Measurements from ENCODE around the gene MYO5C.
"Not testable (repeated sequence)": the region's sequence is repeated elsewhere in the genome, so short reads cannot be mapped to it uniquely, and the experiment has no call there.

Gene MYO5C

DNA sequence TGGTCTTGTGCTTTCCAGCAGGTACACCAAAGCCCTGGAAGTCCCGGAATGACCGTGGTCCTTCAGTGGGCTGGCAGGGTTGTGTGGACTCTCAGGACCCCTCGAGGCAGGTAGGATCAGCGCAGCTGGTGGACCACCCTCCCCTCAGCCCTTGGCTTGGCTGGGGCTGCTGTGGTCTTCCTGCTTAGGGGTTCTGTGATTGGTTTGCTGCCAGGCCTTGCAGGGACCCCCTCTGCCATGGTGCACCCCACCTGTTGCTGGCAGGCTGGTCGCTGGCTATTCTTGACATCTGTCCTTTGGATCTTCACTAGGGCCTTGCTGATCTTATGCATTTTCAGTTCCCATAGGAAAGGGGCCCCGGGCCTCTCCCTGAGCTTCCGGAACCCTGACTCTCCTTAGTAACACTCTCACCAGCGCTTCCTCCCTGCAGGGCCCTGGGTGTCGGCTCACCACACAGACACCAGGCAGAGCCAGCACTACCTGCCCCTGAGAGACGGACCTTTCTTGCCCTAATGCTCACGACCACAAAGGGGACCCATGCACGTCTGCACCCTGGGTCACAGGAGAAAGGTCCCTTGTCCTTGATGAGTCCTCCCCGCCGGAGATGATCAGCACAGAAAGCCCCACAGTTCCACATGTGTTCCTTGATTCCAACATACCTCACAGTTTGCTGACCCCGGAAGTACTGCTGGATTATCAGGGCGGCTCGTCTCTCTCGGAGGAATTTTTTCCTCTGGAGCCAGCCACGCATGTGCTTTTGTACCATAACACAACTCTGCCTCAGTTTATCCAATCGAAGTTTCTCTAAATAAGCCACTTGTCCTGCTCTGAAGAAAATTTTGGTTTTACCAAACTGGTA lies 51.7 kb downstream of the MYO5C start:
- no peak for DNase-seq

DNA sequence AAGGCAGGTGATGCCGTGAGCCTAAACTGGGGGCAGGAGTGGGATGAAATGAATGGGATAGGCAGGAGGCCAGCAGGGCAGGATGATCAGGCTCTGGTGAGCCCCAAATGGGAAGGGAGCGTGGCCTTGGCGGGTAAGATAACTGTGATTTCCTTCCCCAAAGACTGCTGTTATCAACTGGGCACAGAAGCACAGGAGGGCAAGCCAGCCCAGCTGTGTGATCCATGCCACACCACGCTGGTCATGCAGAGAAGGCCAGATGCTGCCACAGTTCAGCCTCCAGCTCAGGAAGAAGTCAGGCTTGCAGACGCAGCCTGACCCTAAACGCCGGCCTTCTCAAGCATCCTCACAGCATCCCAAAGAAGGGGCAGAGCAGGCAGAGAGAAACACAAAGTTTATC lies 52.3 kb downstream of the MYO5C start:
- no peak for DNase-seq

DNA sequence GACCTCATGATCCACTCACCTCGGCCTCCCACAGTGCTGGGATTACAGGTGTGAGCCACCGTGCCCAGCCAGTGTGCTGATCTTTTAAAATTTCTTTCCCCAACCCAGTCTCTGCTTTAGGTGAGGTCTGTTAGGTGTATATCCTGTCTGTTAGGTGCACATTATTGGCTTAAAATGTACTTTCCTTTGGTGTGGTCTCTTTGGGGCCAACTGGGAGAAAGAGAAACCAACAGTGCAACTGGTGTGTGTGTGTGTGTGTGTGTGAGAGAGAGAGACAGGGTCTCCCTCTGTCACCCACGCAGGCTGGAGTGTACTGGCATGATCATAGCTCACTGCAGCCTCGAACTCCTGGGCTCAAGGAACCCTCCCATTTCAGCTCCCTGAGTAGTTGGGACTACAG lies 54.1 kb downstream of the MYO5C start:
- DNase-seq, result no peak

DNA sequence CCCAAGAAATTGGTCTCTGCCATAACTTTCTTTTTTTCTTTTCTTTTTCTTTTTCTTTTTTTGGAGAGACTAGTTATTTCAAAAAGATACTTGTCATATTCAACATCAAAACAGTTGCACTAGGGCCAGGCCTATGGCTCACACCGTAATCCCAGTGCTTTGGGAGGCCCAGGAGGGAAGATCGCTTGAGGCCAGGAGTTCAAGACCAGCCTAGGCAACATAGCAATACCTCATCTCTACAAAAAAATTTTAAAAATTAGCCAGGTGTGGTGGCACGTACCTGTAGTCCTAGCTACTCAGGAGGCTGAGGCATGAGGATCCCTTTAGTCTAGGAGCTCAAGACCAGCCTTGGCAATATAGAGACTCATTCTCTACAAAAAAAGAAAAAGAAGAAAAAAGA lies 55.4 kb downstream of the MYO5C start:
- DNase-seq, result no peak

DNA sequence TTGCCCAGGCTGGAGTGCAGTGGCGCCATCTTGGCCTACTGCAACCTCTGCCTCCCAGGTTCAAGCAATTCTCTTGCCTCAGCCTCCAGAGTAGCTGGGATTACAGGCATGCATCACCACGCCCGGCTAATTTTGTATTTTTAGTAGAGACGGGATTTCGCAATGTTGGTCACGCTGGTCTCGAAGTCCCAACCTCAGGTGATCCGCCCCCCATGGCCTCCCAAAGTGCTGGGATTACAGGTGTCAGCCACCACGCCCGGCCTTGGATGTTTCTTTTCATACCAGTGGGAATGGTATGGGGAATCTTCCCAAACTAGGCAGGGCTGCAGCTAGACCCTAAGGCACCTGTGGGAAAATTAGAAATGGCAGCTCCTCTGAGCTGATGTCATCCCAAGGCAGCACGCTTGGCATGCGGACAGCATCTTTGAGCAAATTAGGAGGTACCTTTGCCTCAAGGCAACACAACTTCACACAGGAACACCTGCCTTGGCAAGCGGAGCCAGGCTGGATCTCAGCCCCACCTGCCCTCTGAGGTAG lies 56.5 kb downstream of the MYO5C start:
- not testable (repeated sequence) for DNase-seq

DNA sequence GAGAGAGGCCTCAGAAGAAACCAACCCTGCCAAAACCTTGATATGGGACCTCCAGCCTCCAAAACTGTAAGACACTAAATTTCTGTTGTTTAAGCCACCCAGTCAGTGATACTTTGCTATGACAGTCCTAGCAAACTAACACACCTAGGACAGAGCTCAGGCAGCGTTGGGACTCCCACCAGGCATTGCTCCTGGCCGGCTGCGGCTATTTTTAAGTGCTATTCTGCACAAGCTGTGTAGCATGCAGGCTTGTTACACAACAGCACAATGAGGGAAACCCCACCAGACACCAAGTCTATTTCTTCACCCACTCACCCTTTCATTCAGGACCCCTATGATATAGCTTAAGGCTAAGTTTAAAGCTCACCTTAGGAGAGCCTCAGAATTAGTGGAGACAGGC lies 57.5 kb downstream of the MYO5C start:
- no peak for DNase-seq

DNA sequence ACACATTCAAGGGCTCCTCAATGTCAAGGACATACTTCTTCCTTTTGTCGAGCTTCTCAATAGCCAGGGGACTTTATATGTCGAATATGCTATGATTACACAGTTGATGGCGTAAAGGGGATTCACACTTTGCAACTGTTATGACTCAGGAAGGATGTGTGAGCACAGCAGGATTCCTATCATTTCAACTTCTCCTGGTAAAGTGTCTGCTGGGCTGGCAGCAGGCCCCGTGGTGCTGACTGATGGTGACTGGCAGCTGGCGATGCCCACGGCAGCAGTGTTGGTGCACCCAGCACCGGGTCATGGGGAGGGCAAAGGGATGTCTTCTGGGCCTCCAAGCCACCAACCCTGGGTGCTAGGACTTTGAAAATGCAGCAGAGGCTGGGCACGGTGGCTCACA lies 59.6 kb downstream of the MYO5C start:
- DNase-seq, result no peak

DNA sequence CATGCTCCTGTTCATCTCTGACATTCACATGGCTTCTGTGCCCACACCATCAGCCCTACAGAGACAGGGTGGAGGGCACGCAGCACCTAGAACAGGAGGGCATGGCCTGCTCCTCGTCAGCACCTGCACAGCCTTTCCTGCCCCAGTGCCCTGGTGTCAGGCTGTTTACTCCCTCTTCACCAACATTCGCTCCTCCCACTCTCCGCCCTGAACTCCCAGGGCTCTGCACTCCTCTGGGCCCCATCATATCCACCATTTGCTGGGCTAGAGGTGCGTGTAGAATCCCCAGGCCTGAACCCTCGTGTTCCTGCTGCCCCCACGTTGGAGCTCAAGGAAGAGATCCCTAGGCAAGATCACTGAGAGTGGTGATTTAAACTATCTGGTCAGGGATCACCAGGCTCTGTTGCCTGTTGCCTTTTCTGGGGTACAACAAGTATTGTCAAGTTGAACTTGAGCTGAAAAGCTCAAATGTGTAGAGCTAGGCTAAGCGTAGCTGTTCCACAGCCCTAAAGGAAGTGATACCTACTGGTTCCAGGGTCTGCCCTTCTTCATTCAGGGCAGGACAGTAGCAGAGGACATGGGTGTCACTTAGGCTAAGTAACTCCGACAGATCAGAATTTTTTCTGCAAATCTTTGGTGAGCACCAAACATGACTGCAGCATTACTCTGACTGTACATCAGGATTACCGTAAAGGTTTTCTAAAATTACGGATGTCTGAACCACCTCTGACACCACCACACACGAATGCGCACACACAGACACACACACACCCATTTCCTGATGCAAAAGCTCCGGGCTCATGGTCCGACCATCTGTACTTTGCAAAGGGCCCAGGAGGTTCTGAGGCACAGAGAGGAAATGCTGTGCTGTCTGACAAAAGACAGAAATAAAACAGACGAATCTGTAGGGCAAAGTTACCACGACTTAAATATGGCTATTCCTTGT lies 60.7 kb downstream of the MYO5C start:
- no peak for DNase-seq

DNA sequence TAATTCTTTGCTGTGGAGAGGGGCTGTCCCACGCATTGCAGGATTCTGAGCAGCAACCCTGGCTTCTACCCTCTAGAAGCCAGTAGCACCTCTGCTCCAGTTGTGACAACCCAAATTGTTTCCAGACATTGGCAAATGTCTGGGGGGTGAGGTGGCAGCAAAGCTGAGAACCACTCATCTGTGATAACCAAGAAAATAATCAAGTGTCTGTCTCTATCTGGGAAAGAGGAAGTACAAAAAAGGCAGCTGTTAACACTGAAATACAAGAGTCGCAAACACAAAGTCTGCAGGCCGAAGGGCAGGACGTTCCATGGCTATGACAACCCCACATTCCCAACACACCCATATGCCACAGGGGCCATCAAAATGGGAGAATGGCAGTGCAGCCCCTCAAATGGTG lies 62.2 kb downstream of the MYO5C start:
- DNase-seq, result no peak

DNA sequence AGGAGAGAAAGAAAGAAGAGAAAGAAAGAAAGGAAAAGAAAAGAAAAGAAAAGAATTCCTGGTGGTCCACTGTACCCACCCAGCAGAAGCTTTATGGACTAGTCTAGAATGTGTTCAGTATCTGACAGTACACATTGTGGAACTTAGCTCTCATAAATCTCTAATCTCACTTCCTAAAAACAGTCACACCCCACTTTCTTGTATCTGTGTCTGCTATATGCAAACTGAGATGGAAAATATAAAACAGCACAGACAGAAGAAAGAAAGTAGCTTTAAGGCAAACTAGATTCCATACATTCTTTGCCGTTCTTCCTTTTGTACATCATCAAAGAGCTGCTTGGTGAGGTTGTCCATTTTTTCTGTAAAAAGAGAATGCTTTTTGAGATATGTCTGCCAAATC lies 63.3 kb downstream of the MYO5C start:
- no peak for DNase-seq

DNA sequence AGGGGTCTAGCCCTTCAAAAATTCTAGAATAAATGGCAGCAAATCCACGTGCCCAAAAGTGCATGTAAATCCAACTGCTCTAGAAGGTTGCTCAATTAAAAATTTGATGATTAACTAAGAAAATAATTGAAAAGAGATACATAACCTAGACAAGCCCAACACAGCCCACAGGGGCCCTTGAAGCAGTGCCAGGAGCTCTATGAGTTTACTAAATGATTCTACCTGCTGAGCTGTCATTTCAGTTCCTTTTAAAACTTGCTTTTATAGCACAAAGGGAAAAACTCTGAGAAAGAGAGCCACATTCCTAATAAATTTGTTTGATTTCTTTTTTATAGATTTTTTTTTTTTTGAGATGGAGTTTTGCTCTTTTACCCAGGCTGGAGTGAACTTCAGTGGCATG lies 65.5 kb downstream of the MYO5C start:
- DNase-seq, result no peak

DNA sequence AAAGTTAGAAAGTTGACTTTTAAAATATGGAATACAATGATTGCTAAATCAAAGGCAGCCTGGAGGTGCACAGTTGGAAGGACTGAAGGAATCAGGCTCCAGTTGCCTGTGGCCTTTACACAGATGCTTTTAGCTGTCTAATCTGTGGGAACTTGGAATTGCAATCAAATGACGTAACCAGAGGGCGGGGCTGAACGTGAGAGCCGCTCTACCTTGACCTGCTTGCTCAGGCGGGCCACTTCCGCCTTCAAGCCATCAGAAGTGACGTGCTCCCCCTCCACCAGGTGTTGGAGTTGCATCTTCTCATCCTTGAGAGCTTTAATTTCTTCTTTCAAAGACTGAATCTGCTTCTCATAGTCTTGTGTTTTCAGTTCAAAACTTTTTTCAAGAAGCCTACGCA lies 66.7 kb downstream of the MYO5C start:
- DNase-seq, result no peak

DNA sequence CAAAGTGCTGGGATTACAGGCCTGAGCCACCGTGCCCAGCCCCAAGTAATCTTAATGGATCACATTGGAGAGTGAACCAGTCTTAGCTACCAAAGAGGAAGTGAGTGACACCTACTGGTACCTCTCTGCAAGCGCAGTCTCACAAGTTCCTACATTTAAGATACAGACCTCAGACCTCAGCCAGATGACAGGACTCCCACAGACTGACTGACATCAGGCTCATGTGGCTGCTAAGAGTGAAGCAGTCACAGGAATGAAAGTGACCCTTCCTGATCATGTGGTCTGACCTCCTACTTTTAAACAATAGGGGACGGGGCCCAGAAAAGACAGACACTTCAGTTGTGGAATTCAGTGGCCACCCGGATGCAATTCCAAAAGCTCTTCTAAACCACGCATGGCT lies 68.1 kb downstream of the MYO5C start:
- peak in 7 of 14 donors; percentile 4 to 22 (median 10) for DNase-seq

DNA sequence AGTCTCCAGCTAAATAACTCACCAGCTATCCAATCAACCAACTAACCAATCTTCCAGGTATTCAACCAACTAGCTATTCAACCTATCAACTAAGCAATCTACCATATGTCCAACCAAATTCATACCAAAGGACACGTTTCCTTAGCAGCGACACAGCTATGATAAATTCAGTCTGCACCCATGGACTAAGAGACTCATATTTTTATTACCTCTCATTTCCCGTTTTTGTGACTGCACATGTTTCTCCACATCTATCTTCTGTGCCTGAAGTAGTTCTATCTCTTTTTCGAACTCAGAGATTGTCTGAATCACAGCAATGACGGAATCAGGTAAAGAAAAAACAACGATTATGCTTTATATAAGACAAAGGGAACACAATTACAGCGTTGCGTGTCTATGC lies 70.4 kb downstream of the MYO5C start:
- DNase-seq, result no peak

DNA sequence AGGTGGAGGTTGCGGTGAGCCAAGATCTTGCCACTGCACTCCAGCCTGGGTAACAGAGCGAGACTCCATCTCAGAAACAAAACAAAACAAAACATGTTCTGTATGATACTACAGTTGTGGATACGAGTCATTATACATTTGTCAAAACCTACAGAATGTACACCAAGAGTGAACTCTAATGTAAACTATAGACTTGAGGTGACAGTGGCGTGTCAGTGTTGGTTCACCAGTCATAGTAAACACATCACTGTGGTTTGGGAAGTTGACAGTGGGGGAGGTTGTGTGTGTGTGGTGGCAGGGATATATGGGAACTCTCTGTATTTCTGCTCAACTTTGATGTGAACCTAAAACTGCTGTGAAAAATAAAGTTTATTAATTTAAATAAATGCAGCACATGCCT lies 71.4 kb downstream of the MYO5C start:
- DNase-seq, result no peak

DNA sequence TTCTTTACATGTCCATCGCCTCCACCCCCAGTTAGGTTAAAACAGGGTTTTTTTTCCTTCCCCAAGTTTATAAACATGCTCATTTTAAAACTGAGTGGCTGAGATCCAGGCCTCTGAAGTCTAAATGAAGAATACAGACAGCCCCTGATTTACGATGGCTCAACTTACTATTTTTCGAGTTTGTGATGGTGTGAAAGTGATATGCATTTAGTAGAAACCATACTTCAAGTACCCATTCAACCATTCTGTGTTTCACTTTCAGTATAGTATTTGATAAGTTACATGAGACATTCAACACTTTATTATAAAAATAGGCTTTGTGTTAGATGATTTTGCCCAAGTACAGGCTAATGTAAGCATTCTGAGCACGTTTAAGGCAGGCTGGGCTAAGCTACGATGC lies 73.9 kb downstream of the MYO5C start:
- DNase-seq, result no peak

DNA sequence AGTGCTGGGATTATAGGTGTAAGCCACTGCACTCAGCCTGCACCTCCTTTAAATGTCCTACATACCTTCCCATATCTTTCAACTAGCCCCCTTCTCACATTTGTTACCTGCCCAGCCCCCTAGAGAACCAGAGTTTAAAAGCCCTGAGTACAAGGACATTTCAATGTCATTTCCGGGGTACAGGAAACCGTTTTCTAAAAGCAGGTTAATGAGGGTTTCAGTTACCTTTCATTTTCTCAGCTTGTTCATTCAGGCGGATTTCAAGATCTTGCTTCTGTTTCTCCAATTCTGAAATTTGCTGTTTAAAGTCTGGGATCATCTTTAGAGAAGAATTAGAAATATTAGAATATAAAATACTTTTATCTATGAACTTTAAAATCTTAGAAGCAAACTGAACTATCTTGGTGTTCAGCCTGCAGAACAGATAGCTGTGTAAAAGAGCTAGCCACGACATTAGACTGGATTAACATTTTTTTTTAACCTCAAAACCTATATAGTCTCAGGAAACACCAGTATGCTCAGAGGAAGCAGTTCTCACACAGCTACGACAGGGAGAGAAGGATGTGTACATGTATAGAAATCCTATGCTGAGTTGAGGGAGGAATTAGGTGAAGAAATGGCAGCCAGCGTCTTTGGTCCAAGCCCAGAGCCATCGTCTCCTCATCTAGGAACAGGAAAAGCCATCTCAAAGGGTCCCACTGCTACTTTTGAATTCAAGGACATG lies 74.5 kb downstream of the MYO5C start:
- no peak for DNase-seq

DNA sequence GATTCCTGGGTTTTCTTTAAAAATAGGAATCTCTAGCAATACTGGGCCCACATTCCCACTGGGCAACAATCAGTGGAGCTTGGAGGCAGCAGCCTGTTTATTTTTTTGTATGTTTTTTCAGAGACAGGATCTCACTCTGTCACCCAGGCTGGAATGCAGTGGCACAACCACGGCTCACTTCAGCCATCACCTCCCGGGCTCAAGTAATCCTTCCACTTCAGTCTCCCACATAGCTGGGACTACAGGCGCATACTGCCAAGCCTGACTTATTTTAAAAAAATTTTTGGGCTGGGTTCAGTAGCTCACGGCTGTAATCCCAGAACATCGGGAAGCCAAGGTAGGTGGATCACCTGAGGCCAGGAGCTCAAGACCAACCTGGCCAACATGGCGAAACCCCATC lies 75.4 kb downstream of the MYO5C start:
- DNase-seq, result no peak

DNA sequence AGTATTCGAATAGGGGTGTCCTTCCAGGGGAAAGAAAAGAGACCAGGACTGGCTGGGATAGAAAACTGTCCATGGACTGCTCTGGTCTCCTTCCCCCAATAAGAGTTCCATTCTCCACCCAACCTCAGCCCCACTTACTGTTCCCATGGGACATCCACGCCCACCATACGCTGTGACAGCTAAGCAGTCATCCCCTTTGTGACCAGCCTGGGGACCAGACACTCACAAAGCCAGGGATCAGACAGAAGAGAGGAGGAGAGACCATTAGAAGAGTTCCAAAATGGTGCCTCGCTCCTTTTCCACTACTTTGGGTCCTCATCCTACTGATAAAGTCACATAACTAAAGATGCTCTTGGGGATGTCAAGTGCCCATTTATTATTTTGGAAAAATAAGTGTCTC lies 76.8 kb downstream of the MYO5C start:
- no peak for DNase-seq

DNA sequence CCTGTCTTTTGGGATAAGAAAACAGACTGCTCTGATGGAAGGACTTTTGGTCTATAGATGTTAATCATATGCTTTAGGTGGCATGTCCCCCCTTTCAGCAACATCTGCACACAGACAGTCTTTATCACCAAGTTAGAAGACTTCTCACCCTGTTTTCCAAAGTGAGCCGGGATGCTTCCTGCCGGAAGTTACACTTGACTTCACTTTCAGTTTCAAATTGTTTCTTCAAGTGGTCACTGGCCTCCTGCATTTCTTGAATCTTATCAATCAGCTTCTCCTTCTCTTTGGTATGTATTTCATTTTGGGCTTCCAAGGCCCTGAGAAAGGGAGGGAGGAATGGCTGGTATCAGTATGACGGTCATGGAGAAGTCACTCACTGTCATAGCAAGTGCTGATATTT lies 77.2 kb downstream of the MYO5C start:
- DNase-seq, result no peak

DNA sequence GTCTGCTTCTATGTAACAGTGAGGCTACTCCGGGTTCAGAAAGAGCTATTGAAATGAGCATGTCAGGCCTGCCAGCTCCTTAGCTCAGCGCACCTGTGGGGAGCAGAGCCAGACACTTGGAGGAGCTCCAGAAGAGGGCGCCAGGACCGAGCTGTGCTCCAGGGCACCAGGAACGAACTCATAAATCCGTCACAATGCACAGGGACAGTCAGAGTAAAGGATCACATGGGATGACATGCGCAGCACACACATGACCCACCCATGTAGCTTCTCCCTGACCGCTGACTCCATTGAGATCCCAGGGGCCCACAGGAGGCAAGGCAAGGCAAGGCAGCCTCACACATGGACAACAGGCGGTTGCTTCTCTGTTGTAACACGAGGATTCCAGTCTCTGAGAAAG lies 78.4 kb downstream of the MYO5C start:
- DNase-seq, result peak in 1 of 14 donors; percentile 62

DNA sequence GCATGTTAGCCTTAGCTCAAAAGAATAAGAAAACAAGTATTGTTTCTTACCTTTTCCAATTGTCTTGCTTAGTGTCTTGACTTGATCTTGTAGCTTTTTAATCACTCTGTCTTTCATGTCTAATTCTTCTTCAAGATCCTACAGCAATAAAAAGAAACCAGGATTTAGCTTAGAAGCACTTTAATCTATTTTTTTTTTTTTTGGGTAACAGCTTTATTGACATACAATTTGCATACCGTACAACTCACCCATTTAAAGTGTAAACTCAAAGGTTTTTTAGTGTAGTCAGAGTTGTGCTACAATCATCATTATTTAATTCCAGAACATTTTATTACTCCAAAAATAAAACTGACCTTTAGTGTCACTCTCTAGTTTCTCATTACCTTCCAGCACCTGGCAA lies 81.1 kb downstream of the MYO5C start:
- no peak for DNase-seq

DNA sequence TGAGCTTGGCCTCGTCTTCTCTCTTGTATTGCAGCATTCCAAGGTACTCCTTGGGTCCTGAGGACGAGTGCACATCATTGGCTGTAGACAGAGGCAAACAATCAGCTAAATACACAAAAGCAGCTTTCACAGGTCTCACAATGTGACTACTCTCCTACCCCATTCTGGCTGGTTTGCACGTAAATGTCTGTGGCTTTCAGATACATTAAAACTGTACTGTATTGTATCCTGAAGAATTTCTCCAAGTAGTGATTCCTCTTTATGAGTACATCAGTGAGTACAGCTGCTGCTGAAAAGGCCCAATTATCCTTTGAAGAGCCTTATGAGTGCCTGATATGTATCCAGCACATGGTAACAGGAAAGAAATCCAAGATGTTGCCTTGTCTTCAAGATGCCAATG lies 82.4 kb downstream of the MYO5C start:
- no peak for DNase-seq
